ENCODE measurements around the gene LMAN2.

- TF ChIP-seq CTCF (IDR thresholded peaks at IDR 0.05; ENCODE audit: low read length) (peak; percentile 41), EZH2phosphoT487 (IDR thresholded peaks at IDR 0.05; ENCODE audit: low read length) (no peak)
These were observed 15.4 kb downstream of the LMAN2 start for GRCh38 chr5:177336112-177336511.
